GM12878 (cell line): ENCODE measurements around the gene BLOC1S6. TPM values are rescaled to one million over a fixed set of nuclear protein-coding genes. Genes with fewer than 3 reads are reported as not detected.

Experiments used
- ATAC-seq: fragments of 200-7000 bp; cut with Tn5 transposase; 3 replicates; pipeline ENCODE4 v1.9.1; 2020; ENCODE audit warnings: mild to moderate bottlenecking, moderate library complexity
- BruUV-seq: library from RNA; stranded (reverse); fragments of 400-500 nt; replicated peaks from 2 replicates; lab custom pipeline; 2021; lab: Mats Ljungman, UMichigan
- CTCF ChIA-PET: fragments of 300-600 bp; sonication (Branson Sonifier 250); formaldehyde crosslinking; extraction: SDS; loops from one replicate; lab custom pipeline; 2021; ENCODE audit warnings: inconsistent platforms; lab: Yijun Ruan, JAX
- POLR2A ChIA-PET: fragments of 350-600 bp; formaldehyde crosslinking; extraction: SDS; loops from one replicate; lab custom pipeline; 2021; ENCODE audit warnings: inconsistent platforms; lab: Charles Lee
- RAD21 ChIA-PET: fragments of 300-600 bp; sonication (Branson Sonifier 250); formaldehyde crosslinking; loops from one replicate; lab custom pipeline; 2023; ENCODE audit warnings: antibody characterized with exemption; ENCODE audit not compliant: unreplicated experiment; lab: Charles Lee
- SMC1A ChIA-PET: fragments of 300-600 bp; sonication (Branson Sonifier 250); formaldehyde crosslinking; loops from one replicate; lab custom pipeline; 2023; ENCODE audit not compliant: unreplicated experiment, uncharacterized antibody; lab: Charles Lee
- DNase-seq: peaks from one replicate; pipeline ENCODE4 v3.0.0-alpha.2; 2011; ENCODE audit warnings: low read depth, low spot score
- FAIRE-seq: peaks from 3 replicates; lab custom pipeline; 2011; peaks lifted over from hg19 to GRCh38; lab: Jason Lieb, UNC
- H2AFZ ChIP-seq: 2 replicates; pipeline ENCODE4 v1.6.0; 2011; ENCODE audit warnings: low read depth, low read length, control low read depth; ENCODE audit not compliant: control insufficient read depth
- H3K27ac ChIP-seq: 2 replicates; pipeline ENCODE4 v1.5.1; 2011; ENCODE audit warnings: control low read depth; ENCODE audit not compliant: control insufficient read depth, insufficient read depth
- H3K27me3 ChIP-seq, 2 experiments: replicated peaks in 1 of 2; 2 replicates each; pipeline versions ENCODE4 v1.6.0 to v1.6.1; 2011; ENCODE audit warnings: low read length in 1 of 2; ENCODE audit not compliant: control insufficient read depth in 2 of 2, insufficient read depth in 2 of 2
- H3K36me3 ChIP-seq, 2 experiments: 2 replicates each; pipeline ENCODE4 v1.5.1; 2011; ENCODE audit warnings: low read length in 1 of 2; ENCODE audit not compliant: control insufficient read depth in 2 of 2, insufficient read depth in 2 of 2
- H3K4me1 ChIP-seq: 2 replicates; pipeline ENCODE4 v1.6.1; 2011; ENCODE audit warnings: mild to moderate bottlenecking, low read length, moderate library complexity, mixed read lengths; ENCODE audit not compliant: control insufficient read depth, insufficient read depth
- H3K4me2 ChIP-seq: 2 replicates; pipeline ENCODE4 v1.6.0; 2011; ENCODE audit warnings: control low read depth; ENCODE audit not compliant: control insufficient read depth, insufficient read depth
- H3K4me3 ChIP-seq: fragments of 200-600 bp; sonication (generic); 2 replicates; pipeline ENCODE4 v1.5.1; 2016
- H3K79me2 ChIP-seq: 2 replicates; pipeline ENCODE4 v1.6.0; 2011; ENCODE audit warnings: low read length; ENCODE audit not compliant: control insufficient read depth, insufficient read depth
- H3K9ac ChIP-seq: 2 replicates; pipeline ENCODE4 v1.8.0; 2011; ENCODE audit warnings: low read length, control low read depth, mixed read lengths; ENCODE audit not compliant: control insufficient read depth, insufficient read depth
- H3K9me3 ChIP-seq: replicated peaks from 3 replicates; pipeline ENCODE4 v1.5.1; 2011; ENCODE audit warnings: mild to moderate bottlenecking, low read length; ENCODE audit not compliant: control insufficient read depth, insufficient read depth
- H4K20me1 ChIP-seq: 2 replicates; pipeline ENCODE4 v1.6.0; 2011; ENCODE audit not compliant: control insufficient read depth, insufficient read depth
- BCLAF1 ChIP-seq: fragments of 450-650 bp; IDR thresholded peaks from 2 replicates; pipeline ENCODE4 v1.6.1; 2017; ENCODE audit warnings: antibody characterized with exemption, mild to moderate bottlenecking, moderate library complexity
- CBX5 ChIP-seq: sonication (generic); IDR thresholded peaks from 2 replicates; pipeline ENCODE4 v1.6.1; 2016; ENCODE audit warnings: low read depth, moderate library complexity, mild to moderate bottlenecking, inconsistent platforms
- E4F1 ChIP-seq: fragments of 450-650 bp; IDR thresholded peaks from 2 replicates; pipeline ENCODE4 v1.6.1; 2018; ENCODE audit warnings: borderline replicate concordance, mild to moderate bottlenecking; ENCODE audit not compliant: partially characterized antibody
- EED ChIP-seq: sonication (generic); IDR thresholded peaks from 2 replicates; pipeline ENCODE4 v1.6.1; 2016; ENCODE audit warnings: antibody characterized with exemption, low read depth
- MLLT1 ChIP-seq: fragments of 450-650 bp; IDR thresholded peaks from 2 replicates; pipeline ENCODE4 v1.6.1; 2016; ENCODE audit warnings: mild to moderate bottlenecking
- MTA3 ChIP-seq: IDR thresholded peaks from 2 replicates; pipeline ENCODE4 v1.6.1; 2012; ENCODE audit warnings: low read length, inconsistent platforms, borderline replicate concordance
- NFYA ChIP-seq: IDR thresholded peaks from 2 replicates; pipeline ENCODE4 v1.6.1; 2011; ENCODE audit warnings: low read depth, mild to moderate bottlenecking, low read length, improper control_type of control experiment, borderline replicate concordance
- NR2C1 ChIP-seq: fragments of 450-650 bp; IDR thresholded peaks from 2 replicates; pipeline ENCODE4 v1.6.1; 2017; ENCODE audit warnings: antibody characterized with exemption, mild to moderate bottlenecking, moderate library complexity
- NRF1 ChIP-seq: conservative IDR thresholded peaks from 2 replicates; pipeline ENCODE4 v1.6.1; 2011; ENCODE audit warnings: mild to moderate bottlenecking, low read depth, low read length, improper control_type of control experiment
- POLR2AphosphoS2 ChIP-seq: IDR thresholded peaks from 2 replicates; pipeline ENCODE4 v1.6.1; 2011; ENCODE audit warnings: low read depth, mild to moderate bottlenecking, low read length, improper control_type of control experiment, moderate library complexity
- POU2F2 ChIP-seq: IDR thresholded peaks from 3 replicates; pipeline ENCODE4 v1.6.1; 2011; ENCODE audit warnings: low read depth, mild to moderate bottlenecking, low read length, borderline replicate concordance
- RFX5 ChIP-seq: IDR thresholded peaks from 2 replicates; pipeline ENCODE4 v1.6.1; 2011; ENCODE audit warnings: low read depth, low read length, improper control_type of control experiment
- SIN3A ChIP-seq: IDR thresholded peaks from 2 replicates; pipeline ENCODE4 v1.6.1; 2012; ENCODE audit warnings: low read depth, low read length, improper control_type of control experiment
- WGBS: methylation state at CpG from one replicate; pipeline ENCODE4 v1.1.6; 2016; ENCODE audit warnings: low lambda C conversion rate; ENCODE audit not compliant: insufficient replicate concordance, insufficient coverage; ENCODE audit errors: missing lambda C conversion rate; 5-methylcytosine and 5-hydroxymethylcytosine counted together
- in situ Hi-C: fragments of 300-500 bp; cut with MboI; formaldehyde crosslinking; loops from 9 replicates; pipeline ENCODE4 v1.14.3; 2018; ENCODE audit warnings: mixed read lengths
- intact Hi-C: fragments of 100-400 bp; cut with micrococcal nuclease; formaldehyde crosslinking; loops from one replicate; pipeline ENCODE4 v1.14.2; 2022; ENCODE audit not compliant: unreplicated experiment
- polyA plus RNA-seq, 11 experiments: library from polyadenylated mRNA; depleted of rRNA in 4 of 11; unstranded in 6 of 11; stranded (reverse) in 5 of 11; fragments of >200 nt; fragmentation: Nextera tagmentation in 4 of 11; fragmentation: Illumina TruSeq in 1 of 11; extraction: Ambion mirVana in 4 of 11; extraction: Trizol in 1 of 11; gene quantifications; 1 replicate in 1 of 11; 2 replicates in 10 of 11; pipeline versions ENCODE4 v1.2.1 to v1.2.3, GENCODE V29; 2011 to 2016; ENCODE audit warnings: inconsistent platforms in 2 of 11, missing spikeins in 2 of 11, low read depth in 1 of 11
- total RNA-seq, 4 experiments: library from RNA; depleted of rRNA in 3 of 4; stranded (reverse); fragments of >200 nt in 3 of 4; fragmentation: Illumina TruSeq in 1 of 4; extraction: Trizol in 1 of 4; gene quantifications; 2 replicates each; pipeline versions ENCODE4 v1.2.1 to v1.2.3, GENCODE V29; 2013 to 2021

BLOC1S6 gene
- total and polyA plus RNA-seq, 10 of the 15 experiments (the other 5 are each of a cell fraction or from before 2014, with no cell fraction given): 13.5 to 48.8 (median 32.7) TPM

- intact Hi-C loops: no loop called here
- FAIRE-seq (no peak), ATAC-seq (no peak), DNase-seq (no peak)
- ChIA-PET SMC1A (no interaction called here), CTCF (no interaction called here), RAD21 (no interaction called here), POLR2A (no interaction called here)
- H3K79me2 ChIP-seq: no peaks in the 10 kb centered on the region; the same call in none of the 2 replicates
- WGBS: 97% methylated on average over 33 of the region's 35 CpGs
- TF ChIP-seq RFX5 (no peak), POU2F2 (no peak), NRF1 (no peak), BCLAF1 (no peak), EED (no peak), CBX5 (no peak), MTA3 (no peak), E4F1 (no peak), NFYA (no peak), MLLT1 (no peak), POLR2AphosphoS2 (no peak), NR2C1 (no peak), SIN3A (no peak)
- BruUV-seq: no TSS peak
- no peaks in the 10 kb centered on the region for H4K20me1 ChIP-seq
- no peak overlapping the region for H3K4me2 ChIP-seq
- H3K36me3 ChIP-seq: no peaks in the 10 kb centered on the region
- H2AFZ ChIP-seq: no peak overlapping the region
- in situ Hi-C loops: no loop called here
- H3K4me1 ChIP-seq: peaks cover 2% of the 10 kb centered on the region; the same call in 1 of the 2 replicates
- H3K9me3 ChIP-seq: no peaks in the 10 kb centered on the region; the same call in 2 of the 3 replicates
- no peak overlapping the region for H3K4me3 ChIP-seq
- H3K27ac ChIP-seq: no peak overlapping the region
- H3K27me3 ChIP-seq: no peaks in the 10 kb centered on the region
- H3K9ac ChIP-seq: no peak overlapping the region
Observed at GRCh38 chr15:45650889-45651525, 63.8 kb downstream of the BLOC1S6 start.
